CD4-positive, CD25-positive, alpha-beta regulatory T cell (primary cell): ENCODE data around the gene AEBP1. TPM values are rescaled to one million over a fixed set of nuclear protein-coding genes. Genes with fewer than 3 reads are reported as not detected.
A peak's percentile ranks its signal among the peaks of the same experiment; 100 is the strongest.

Source experiments
- ATAC-seq, 2 donors: fragments of 150-1000 bp; cut with Tn5 transposase; one replicate each; pipeline ENCODE4 v1.10.0; 2021; ENCODE audit warnings: low read depth in 2 of 2, moderate number of reproducible peaks in 2 of 2, moderate library complexity in 1 of 2
- DNase-seq, 3 donors: peaks; one replicate each; pipeline versions ENCODE4 v3.0.0 to v3.0.0-alpha.2; 2012 to 2022; ENCODE audit warnings: mixed read lengths in 1 of 3
- H3K27ac ChIP-seq: one replicate; pipeline ENCODE4 v1.7.0; 2013; ENCODE audit warnings: mild to moderate bottlenecking, low read length; ENCODE audit not compliant: insufficient read depth, poor library complexity, severe bottlenecking
- H3K27me3 ChIP-seq: one replicate; pipeline ENCODE4 v1.7.0; 2013; ENCODE audit warnings: low read length; ENCODE audit not compliant: control insufficient read depth, insufficient read depth
- H3K36me3 ChIP-seq: one replicate; pipeline ENCODE4 v1.7.0; 2013; ENCODE audit warnings: mild to moderate bottlenecking, low read length, moderate library complexity; ENCODE audit not compliant: control insufficient read depth, insufficient read depth
- H3K4me1 ChIP-seq: 2 replicates; pipeline ENCODE4 v1.7.0; 2013; ENCODE audit warnings: mild to moderate bottlenecking, low read length; ENCODE audit not compliant: insufficient read depth, control insufficient read depth, poor library complexity, severe bottlenecking
- H3K4me3 ChIP-seq: one replicate; pipeline ENCODE4 v1.7.0; 2013; ENCODE audit warnings: low read depth, mild to moderate bottlenecking, low read length, moderate library complexity
- H3K9me3 ChIP-seq, 2 experiments: 1 replicate in 1 of 2; 2 replicates in 1 of 2; pipeline ENCODE4 v1.7.0; 2013; ENCODE audit warnings: low read length in 2 of 2, mild to moderate bottlenecking in 1 of 2, moderate library complexity in 1 of 2; ENCODE audit not compliant: control insufficient read depth in 2 of 2
- H3K27ac Mint-ChIP-seq, 3 donors: one replicate each; pipeline ENCODE4 v1.8.0; 2020 to 2022; ENCODE audit warnings: mild to moderate bottlenecking in 3 of 3, mixed read lengths in 3 of 3, moderate library complexity in 2 of 3
- H3K27me3 Mint-ChIP-seq: one replicate; pipeline ENCODE4 v1.8.0; 2022; ENCODE audit warnings: mild to moderate bottlenecking, mixed read lengths
- H3K36me3 Mint-ChIP-seq: one replicate; pipeline ENCODE4 v1.8.0; 2020; ENCODE audit warnings: mixed read lengths
- H3K4me1 Mint-ChIP-seq, 4 donors: one replicate each; pipeline ENCODE4 v1.8.0; 2020 to 2022; ENCODE audit warnings: mixed read lengths in 4 of 4, mild to moderate bottlenecking in 1 of 4
- H3K4me3 Mint-ChIP-seq, 4 donors: one replicate each; pipeline ENCODE4 v1.8.0; 2020 to 2022; ENCODE audit warnings: mild to moderate bottlenecking in 4 of 4, mixed read lengths in 4 of 4, moderate library complexity in 3 of 4
- H3K9me3 Mint-ChIP-seq, 7 donors: one replicate each; pipeline ENCODE4 v1.8.0; 2020 to 2022; ENCODE audit warnings: mixed read lengths in 7 of 7, mild to moderate bottlenecking in 3 of 7, moderate library complexity in 2 of 7
- polyA plus RNA-seq, 4 donors: library from polyadenylated mRNA; unstranded; fragments of 300-500 nt; fragmentation: Illumina TruSeq; gene quantifications; one replicate each; pipeline ENCODE4 v1.2.3, GENCODE V29; 2021
- total RNA-seq: library from RNA; stranded (reverse); gene quantifications from one replicate; pipeline ENCODE4 v1.2.3, GENCODE V29; 2022

Gene AEBP1
- total and polyA plus RNA-seq, 5 donors from 2014 or later: 0.51 to 4.1 (median 0.98) TPM

- Histone ChIP-seq H3K9me3 (no peaks in the 10 kb centered on the region), H3K4me1 (no peaks in the 10 kb centered on the region), H3K4me3 (no peak overlapping the region), H3K27ac (no peak overlapping the region), H3K36me3 (no peaks in the 10 kb centered on the region), H3K27me3 (peaks cover 2% of the 10 kb centered on the region)
- Mint-ChIP-seq H3K27ac (no peak overlapping the region), H3K27me3 (peaks cover 6% of the 10 kb centered on the region), H3K4me3 (no peak overlapping the region), H3K36me3 (no peaks in the 10 kb centered on the region), H3K9me3 (peaks cover 0 to 2% (median 0%) of the 10 kb centered on the region in 7 donors), H3K4me1 (no peaks in the 10 kb centered on the region)
- no peak for ATAC-seq
- DNase-seq: no peak
Measured at GRCh38 chr7:44157116-44158080, 53.3 kb downstream of the AEBP1 start.

- peaks cover 0 to 2% (median 0%) of the 10 kb centered on the region in 7 donors for H3K9me3 Mint-ChIP-seq
- peaks cover 6% of the 10 kb centered on the region for H3K27me3 Mint-ChIP-seq
- H3K36me3 ChIP-seq: no peaks in the 10 kb centered on the region
- no peak overlapping the region for H3K27ac Mint-ChIP-seq
- no peaks in the 10 kb centered on the region for H3K4me1 ChIP-seq
- DNase-seq (no peak), ATAC-seq (no peak)
- H3K4me3 ChIP-seq: no peak overlapping the region
- H3K27ac ChIP-seq: no peak overlapping the region
- no peak overlapping the region for H3K4me3 Mint-ChIP-seq
- H3K27me3 ChIP-seq: peaks cover 4% of the 10 kb centered on the region
- no peaks in the 10 kb centered on the region for H3K4me1 Mint-ChIP-seq
- H3K36me3 Mint-ChIP-seq: no peaks in the 10 kb centered on the region
- H3K9me3 ChIP-seq: no peaks in the 10 kb centered on the region
Measured at GRCh38 chr7:44158096-44158872, 54.1 kb downstream of the AEBP1 start.

- H3K27me3 Mint-ChIP-seq: peaks cover 9% of the 10 kb centered on the region
- H3K4me1 Mint-ChIP-seq: no peaks in the 10 kb centered on the region
- no peak overlapping the region for H3K27ac Mint-ChIP-seq
- peaks cover 8% of the 10 kb centered on the region for H3K27me3 ChIP-seq
- no peak overlapping the region for H3K4me3 ChIP-seq
- no peaks in the 10 kb centered on the region for H3K4me1 ChIP-seq
- H3K36me3 Mint-ChIP-seq: no peaks in the 10 kb centered on the region
- H3K27ac ChIP-seq: no peak overlapping the region
- no peaks in the 10 kb centered on the region for H3K9me3 ChIP-seq
- peak overlapping the region in 1 of 4 donors; percentile 68 for H3K4me3 Mint-ChIP-seq
- no peak for DNase-seq
- peaks cover 0 to 2% (median 0%) of the 10 kb centered on the region in 7 donors for H3K9me3 Mint-ChIP-seq
- no peaks in the 10 kb centered on the region for H3K36me3 ChIP-seq
- no peak for ATAC-seq
Measured at GRCh38 chr7:44158873-44159631, 54.9 kb downstream of the AEBP1 start.

- no peak overlapping the region for H3K27ac Mint-ChIP-seq
- Histone ChIP-seq H3K4me3 (no peak overlapping the region), H3K36me3 (no peaks in the 10 kb centered on the region), H3K4me1 (no peaks in the 10 kb centered on the region), H3K27ac (no peak overlapping the region), H3K9me3 (no peaks in the 10 kb centered on the region), H3K27me3 (peaks cover 8% of the 10 kb centered on the region)
- no peak overlapping the region for H3K4me3 Mint-ChIP-seq
- peaks cover 0 to 7% (median 0%) of the 10 kb centered on the region in 7 donors for H3K9me3 Mint-ChIP-seq
- peaks cover 13% of the 10 kb centered on the region for H3K27me3 Mint-ChIP-seq
- DNase-seq: no peak
- no peak for ATAC-seq
- no peaks in the 10 kb centered on the region for H3K36me3 Mint-ChIP-seq
- no peaks in the 10 kb centered on the region for H3K4me1 Mint-ChIP-seq
Measured at GRCh38 chr7:44159824-44160630, 55.9 kb downstream of the AEBP1 start.

- H3K27ac Mint-ChIP-seq: no peak overlapping the region
- H3K4me1 ChIP-seq: no peaks in the 10 kb centered on the region
- ATAC-seq: no peak
Measured at GRCh38 chr7:44161371-44161770, 57.2 kb downstream of the AEBP1 start.

GRCh38 chr7:44162179-44162578 is 58.0 kb downstream of the AEBP1 start:
- no peaks in the 10 kb centered on the region for H3K4me1 Mint-ChIP-seq
- Histone ChIP-seq H3K9me3 (no peaks in the 10 kb centered on the region), H3K4me1 (no peaks in the 10 kb centered on the region), H3K4me3 (no peak overlapping the region), H3K27me3 (peaks cover 8% of the 10 kb centered on the region), H3K27ac (no peak overlapping the region), H3K36me3 (no peaks in the 10 kb centered on the region)
- ATAC-seq (no peak), DNase-seq (no peak)
- H3K36me3 Mint-ChIP-seq: no peaks in the 10 kb centered on the region
- H3K27me3 Mint-ChIP-seq: peaks cover 16% of the 10 kb centered on the region
- H3K4me3 Mint-ChIP-seq: no peak overlapping the region
- peaks cover 0 to 7% (median 0%) of the 10 kb centered on the region in 7 donors for H3K9me3 Mint-ChIP-seq
- no peak overlapping the region for H3K27ac Mint-ChIP-seq

More at GRCh38 chr7:44161371-44161770, 57.2 kb downstream of the AEBP1 start:
- Histone ChIP-seq H3K9me3 (no peaks in the 10 kb centered on the region), H3K27me3 (peaks cover 8% of the 10 kb centered on the region), H3K4me3 (no peak overlapping the region), H3K36me3 (no peaks in the 10 kb centered on the region), H3K27ac (no peak overlapping the region)
- no peaks in the 10 kb centered on the region for H3K36me3 Mint-ChIP-seq
- no peaks in the 10 kb centered on the region for H3K4me1 Mint-ChIP-seq
- H3K27me3 Mint-ChIP-seq: peaks cover 13% of the 10 kb centered on the region
- no peak overlapping the region for H3K4me3 Mint-ChIP-seq
- H3K9me3 Mint-ChIP-seq: peaks cover 0 to 7% (median 0%) of the 10 kb centered on the region in 7 donors
- DNase-seq: no peak
